ENCODE measurements around the gene BMPR1B. TPM values are rescaled to one million over a fixed set of nuclear protein-coding genes. Genes with fewer than 3 reads are reported as not detected.

BMPR1B gene
- total and polyA plus RNA-seq, 2 of the 4 experiments (the other 2 are of a cell fraction) = 0.24 to 0.90 TPM

DNA sequence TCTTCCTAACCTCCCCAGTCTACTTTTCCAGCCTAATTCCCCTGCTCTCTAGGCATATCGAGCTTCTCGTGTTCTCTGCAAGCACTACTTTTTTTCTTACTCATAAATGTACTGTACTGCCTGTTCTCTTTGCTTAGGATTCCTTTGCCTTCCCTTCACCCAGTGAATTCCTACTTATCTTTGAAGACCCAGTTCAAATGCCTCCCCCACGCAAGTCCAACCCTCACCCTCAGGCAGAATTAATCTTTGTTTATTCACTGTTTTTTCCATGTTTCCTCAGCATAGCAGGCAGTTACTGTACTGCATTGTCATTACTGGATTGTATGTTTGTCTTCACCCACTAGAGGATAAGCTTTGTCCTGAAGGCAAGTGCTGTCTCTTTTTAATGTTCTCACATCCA lies 287.7 kb downstream of the BMPR1B start:
- Histone ChIP-seq H2AFZ (replicated peaks; ENCODE audit: low read length, poor library complexity) (no peak overlapping the region), H3K4me2 (ENCODE audit: low read depth, low read length) (no peak overlapping the region), H3K4me3 (ENCODE audit: insufficient read depth, low read depth, low read length) (no peak overlapping the region), H3K4me1 (ENCODE audit: control insufficient read depth, insufficient read depth, low read length) (no peaks in the 10 kb centered on the region), H3K27me3 (ENCODE audit: control insufficient read depth, insufficient read depth, low read length) (no peaks in the 10 kb centered on the region), H3K18ac (ENCODE audit: low read depth, low read length) (no peak overlapping the region), H4K91ac (ENCODE audit: insufficient read depth, low read depth, low read length) (no peak overlapping the region), H3K23ac (ENCODE audit: low read depth, low read length) (no peak overlapping the region), H2BK5ac (ENCODE audit: low read depth, low read length, poor library complexity, severe bottlenecking) (no peak overlapping the region), H3K14ac (replicated peaks; ENCODE audit: low read depth, low read length) (no peak overlapping the region), H3K9ac (ENCODE audit: low read depth, low read length) (no peak overlapping the region), H3K27ac (ENCODE audit: insufficient read depth, low read length) (no peak overlapping the region), H2BK120ac (ENCODE audit: low read depth, low read length) (no peak overlapping the region), H3K9me1 (ENCODE audit: insufficient read depth, low read length) (no peaks in the 10 kb centered on the region), H2BK20ac (ENCODE audit: low read depth, low read length) (no peak overlapping the region), H2AK9ac (replicated peaks; ENCODE audit: low read depth, low read length, poor library complexity) (no peak overlapping the region), H4K8ac (ENCODE audit: low read depth in 2 of 2, low read length in 2 of 2) (no peak overlapping the region), H3K4ac (ENCODE audit: low read depth, low read length) (no peak overlapping the region), H3K56ac (ENCODE audit: extremely low read depth, insufficient read depth, low read length) (no peak overlapping the region), H3K79me1 (ENCODE audit: low read depth in 1 of 2, low read length in 2 of 2) (no peaks in the 10 kb centered on the region), H4K5ac (ENCODE audit: low read depth, low read length) (no peak overlapping the region), H2AK5ac (ENCODE audit: low read depth, low read length) (no peak overlapping the region), H2BK15ac (ENCODE audit: low read depth, low read length) (no peak overlapping the region), H3K36me3 (ENCODE audit: control insufficient read depth, insufficient read depth, low read length) (no peaks in the 10 kb centered on the region), H3K9me3 (ENCODE audit: control insufficient read depth, insufficient read depth, low read length) (no peaks in the 10 kb centered on the region), H4K20me1 (ENCODE audit: insufficient read depth, low read length) (no peaks in the 10 kb centered on the region)
- no peak for TF ChIP-seq RCOR1 (IDR thresholded peaks at IDR 0.05; ENCODE audit: insufficient replicate concordance, low read length)
- no peak for TF ChIP-seq FOS (IDR thresholded peaks at IDR 0.05; ENCODE audit: low read depth, low read length)
- TF ChIP-seq, protein P1, sequence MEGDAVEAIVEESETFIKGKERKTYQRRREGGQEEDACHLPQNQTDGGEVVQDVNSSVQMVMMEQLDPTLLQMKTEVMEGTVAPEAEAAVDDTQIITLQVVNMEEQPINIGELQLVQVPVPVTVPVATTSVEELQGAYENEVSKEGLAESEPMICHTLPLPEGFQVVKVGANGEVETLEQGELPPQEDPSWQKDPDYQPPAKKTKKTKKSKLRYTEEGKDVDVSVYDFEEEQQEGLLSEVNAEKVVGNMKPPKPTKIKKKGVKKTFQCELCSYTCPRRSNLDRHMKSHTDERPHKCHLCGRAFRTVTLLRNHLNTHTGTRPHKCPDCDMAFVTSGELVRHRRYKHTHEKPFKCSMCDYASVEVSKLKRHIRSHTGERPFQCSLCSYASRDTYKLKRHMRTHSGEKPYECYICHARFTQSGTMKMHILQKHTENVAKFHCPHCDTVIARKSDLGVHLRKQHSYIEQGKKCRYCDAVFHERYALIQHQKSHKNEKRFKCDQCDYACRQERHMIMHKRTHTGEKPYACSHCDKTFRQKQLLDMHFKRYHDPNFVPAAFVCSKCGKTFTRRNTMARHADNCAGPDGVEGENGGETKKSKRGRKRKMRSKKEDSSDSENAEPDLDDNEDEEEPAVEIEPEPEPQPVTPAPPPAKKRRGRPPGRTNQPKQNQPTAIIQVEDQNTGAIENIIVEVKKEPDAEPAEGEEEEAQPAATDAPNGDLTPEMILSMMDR (conservative IDR thresholded peaks at IDR 0.05; ENCODE audit: low read depth, low read length) = no peak
- TF ChIP-seq MXI1 (IDR thresholded peaks at IDR 0.05; ENCODE audit: borderline replicate concordance, low read depth, low read length) = no peak
- no peak for TF ChIP-seq SMC3 (IDR thresholded peaks at IDR 0.05; ENCODE audit: low read depth, low read length)
- TF ChIP-seq POLR2A (IDR thresholded peaks at IDR 0.05; ENCODE audit: low read depth, low read length) = no peak
- no peak for TF ChIP-seq MAFK (IDR thresholded peaks at IDR 0.05; ENCODE audit: low read depth, low read length)
- no peak for TF ChIP-seq CEBPB (IDR thresholded peaks at IDR 0.05; ENCODE audit: low read depth, low read length)
- TF ChIP-seq RAD21 (IDR thresholded peaks at IDR 0.05; ENCODE audit: low read length) = no peak
- TF ChIP-seq, protein P2, sequence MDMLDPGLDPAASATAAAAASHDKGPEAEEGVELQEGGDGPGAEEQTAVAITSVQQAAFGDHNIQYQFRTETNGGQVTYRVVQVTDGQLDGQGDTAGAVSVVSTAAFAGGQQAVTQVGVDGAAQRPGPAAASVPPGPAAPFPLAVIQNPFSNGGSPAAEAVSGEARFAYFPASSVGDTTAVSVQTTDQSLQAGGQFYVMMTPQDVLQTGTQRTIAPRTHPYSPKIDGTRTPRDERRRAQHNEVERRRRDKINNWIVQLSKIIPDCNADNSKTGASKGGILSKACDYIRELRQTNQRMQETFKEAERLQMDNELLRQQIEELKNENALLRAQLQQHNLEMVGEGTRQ (IDR thresholded peaks at IDR 0.05; ENCODE audit: low read depth, low read length) = no peak
- TF ChIP-seq, protein P3, sequence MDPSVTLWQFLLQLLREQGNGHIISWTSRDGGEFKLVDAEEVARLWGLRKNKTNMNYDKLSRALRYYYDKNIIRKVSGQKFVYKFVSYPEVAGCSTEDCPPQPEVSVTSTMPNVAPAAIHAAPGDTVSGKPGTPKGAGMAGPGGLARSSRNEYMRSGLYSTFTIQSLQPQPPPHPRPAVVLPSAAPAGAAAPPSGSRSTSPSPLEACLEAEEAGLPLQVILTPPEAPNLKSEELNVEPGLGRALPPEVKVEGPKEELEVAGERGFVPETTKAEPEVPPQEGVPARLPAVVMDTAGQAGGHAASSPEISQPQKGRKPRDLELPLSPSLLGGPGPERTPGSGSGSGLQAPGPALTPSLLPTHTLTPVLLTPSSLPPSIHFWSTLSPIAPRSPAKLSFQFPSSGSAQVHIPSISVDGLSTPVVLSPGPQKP (IDR thresholded peaks at IDR 0.05; ENCODE audit: borderline replicate concordance, low read depth, low read length) = no peak
- no peak for TF ChIP-seq RFX5 (IDR thresholded peaks at IDR 0.05; ENCODE audit: low read depth, low read length)
- TF ChIP-seq CHD1 (IDR thresholded peaks at IDR 0.05; ENCODE audit: low read depth, low read length) = no peak
- no peak for TF ChIP-seq MAZ (IDR thresholded peaks at IDR 0.05; ENCODE audit: borderline replicate concordance, low read depth, low read length)
- no peak for TF ChIP-seq BHLHE40 (IDR thresholded peaks at IDR 0.05; ENCODE audit: low read depth, low read length)
- no peak for TF ChIP-seq NFE2L2 (IDR thresholded peaks at IDR 0.05; ENCODE audit: low read depth, low read length)
- in situ Hi-C loops (cut with MboI; ENCODE audit: low sequenced_read_pairs) (no loop called here), intact Hi-C loops (cut with micrococcal nuclease) (no loop called here), dilution Hi-C loops (cut with HindIII; ENCODE audit: low sequenced_read_pairs, unreplicated experiment) (no loop called here)
- ChIA-PET CTCF (interaction anchor here (0.8 to 1.2 kb wide), 2 partner anchors 11 to 38 kb away, joined by 3 read pairs; no protein-coding TSS in a partner anchor), POLR2A (ENCODE audit: unreplicated experiment) (no interaction called here)
- ATAC-seq (ENCODE audit: low read depth) = peak; percentile 44; the same call in 1 of the 2 replicates
- BruUV-seq (replicated peaks) = no TSS peak
- DNase-seq = no peak
- WGBS, 2 experiments (ENCODE audit: extremely low coverage in 2 of 2, insufficient read length in 1 of 2) = 22% methylated on average over 2 of the region's 3 CpGs; no CpG with 5 or more reads in 1 of the 2 experiments

Data from IMR-90 (cell line).